Femur (tissue), 1 donor: ENCODE data around the gene FOXA3.
"Not testable (repeated sequence)": the region's sequence is repeated elsewhere in the genome, so short reads cannot be mapped to it uniquely, and the experiment has no call there.

Experiments
- DNase-seq: peaks from one replicate; pipeline ENCODE4 v3.0.0-alpha.2; 2017

FOXA3 gene

GRCh38 chr19:45895983-45896599 lies 32.0 kb downstream of the FOXA3 start:
- DNase-seq: not testable (repeated sequence)

GRCh38 chr19:45897261-45897812 lies 33.2 kb downstream of the FOXA3 start:
- no peak for DNase-seq

- no peak for DNase-seq
Observed at GRCh38 chr19:45899253-45899652, 35.1 kb downstream of the FOXA3 start.

- no peak for DNase-seq
Observed at GRCh38 chr19:45899919-45900589, 35.9 kb downstream of the FOXA3 start.

- no peak for DNase-seq
Observed at GRCh38 chr19:45900738-45901431, 36.8 kb downstream of the FOXA3 start.

GRCh38 chr19:45901432-45901911 lies 37.3 kb downstream of the FOXA3 start:
- DNase-seq: no peak

GRCh38 chr19:45901912-45902650 lies 38.0 kb downstream of the FOXA3 start, which contains the start of gene MYPOP:
Gene MYPOP (minus strand): TSS chr19:45902613. CDS start chr19:45901773, 840 bp downstream.
- no peak for DNase-seq

GRCh38 chr19:45902651-45903625 lies 38.8 kb downstream of the FOXA3 start:
- peak; percentile 100 for DNase-seq

- DNase-seq: no peak
Observed at GRCh38 chr19:45905011-45905410, 40.9 kb downstream of the FOXA3 start.

- DNase-seq: no peak
Observed at GRCh38 chr19:45906221-45906620, 42.1 kb downstream of the FOXA3 start.

- no peak for DNase-seq
Observed at GRCh38 chr19:45908956-45909355, 44.8 kb downstream of the FOXA3 start.

- DNase-seq: no peak
Observed at GRCh38 chr19:45911291-45911690, 47.2 kb downstream of the FOXA3 start.

- DNase-seq: no peak
Observed at GRCh38 chr19:45913874-45914830, 50.0 kb downstream of the FOXA3 start, which contains the start of gene NANOS2. Gene NANOS2 (minus strand): TSS chr19:45914778. CDS start chr19:45914693, 85 bp downstream.

GRCh38 chr19:45917421-45918091 lies 53.4 kb downstream of the FOXA3 start:
- no peak for DNase-seq

GRCh38 chr19:45918721-45919120 lies 54.6 kb downstream of the FOXA3 start:
- DNase-seq: no peak

- DNase-seq: no peak
Observed at GRCh38 chr19:45919678-45920077, 55.6 kb downstream of the FOXA3 start.

- DNase-seq: no peak
Observed at GRCh38 chr19:45920458-45920857, 56.3 kb downstream of the FOXA3 start.

- DNase-seq: no peak
Observed at GRCh38 chr19:45922281-45922680, 58.2 kb downstream of the FOXA3 start.
